PC-3 (cell line): ENCODE results near the gene CCSER1.

Experiments used
- EZH2 ChIP-seq: fragments of 300-600 bp; sonication (generic); IDR thresholded peaks from one replicate; pipeline ENCODE4 v1.6.1; 2017; ENCODE audit warnings: antibody characterized with exemption, mild to moderate bottlenecking, low read length; ENCODE audit not compliant: unreplicated experiment
- TF ChIP-seq, protein P1 (sequence below): fragments of 300-600 bp; sonication (generic); conservative IDR thresholded peaks from 2 replicates; pipeline ENCODE4 v1.5.1; 2017; ENCODE audit warnings: antibody characterized with exemption, low read depth, mild to moderate bottlenecking, low read length

DNA sequence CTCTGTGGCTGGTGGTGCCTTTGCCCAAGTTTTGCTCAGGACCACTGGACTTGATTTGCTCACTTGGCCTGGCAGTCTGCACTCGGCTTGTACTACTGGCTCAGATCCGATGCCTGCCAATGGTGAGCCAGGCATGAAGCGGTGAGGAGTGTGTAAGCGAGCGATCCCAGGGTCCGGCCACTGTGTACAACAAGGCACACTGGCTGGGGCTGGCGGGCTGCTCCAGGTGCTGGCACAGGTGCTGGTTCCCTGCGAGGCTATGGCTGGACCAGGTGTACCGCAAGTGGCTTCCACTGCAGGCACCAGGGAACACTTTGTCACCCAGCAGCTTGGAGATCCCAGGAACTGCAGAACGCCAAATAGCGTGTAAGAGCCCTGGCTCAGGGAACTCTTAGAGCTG is 329.7 kb downstream of the CCSER1 start:
- TF ChIP-seq, protein P1, sequence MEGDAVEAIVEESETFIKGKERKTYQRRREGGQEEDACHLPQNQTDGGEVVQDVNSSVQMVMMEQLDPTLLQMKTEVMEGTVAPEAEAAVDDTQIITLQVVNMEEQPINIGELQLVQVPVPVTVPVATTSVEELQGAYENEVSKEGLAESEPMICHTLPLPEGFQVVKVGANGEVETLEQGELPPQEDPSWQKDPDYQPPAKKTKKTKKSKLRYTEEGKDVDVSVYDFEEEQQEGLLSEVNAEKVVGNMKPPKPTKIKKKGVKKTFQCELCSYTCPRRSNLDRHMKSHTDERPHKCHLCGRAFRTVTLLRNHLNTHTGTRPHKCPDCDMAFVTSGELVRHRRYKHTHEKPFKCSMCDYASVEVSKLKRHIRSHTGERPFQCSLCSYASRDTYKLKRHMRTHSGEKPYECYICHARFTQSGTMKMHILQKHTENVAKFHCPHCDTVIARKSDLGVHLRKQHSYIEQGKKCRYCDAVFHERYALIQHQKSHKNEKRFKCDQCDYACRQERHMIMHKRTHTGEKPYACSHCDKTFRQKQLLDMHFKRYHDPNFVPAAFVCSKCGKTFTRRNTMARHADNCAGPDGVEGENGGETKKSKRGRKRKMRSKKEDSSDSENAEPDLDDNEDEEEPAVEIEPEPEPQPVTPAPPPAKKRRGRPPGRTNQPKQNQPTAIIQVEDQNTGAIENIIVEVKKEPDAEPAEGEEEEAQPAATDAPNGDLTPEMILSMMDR, result no peak
- TF ChIP-seq EZH2, result no peak
